ENCODE data around the gene CCDC92. TPM values are rescaled to one million over a fixed set of nuclear protein-coding genes. Genes with fewer than 3 reads are reported as not detected.

The CCDC92 gene
- total RNA-seq, 1 donor from 2014 or later, result 48.6 TPM

GRCh38 chr12:123942238-123942653, 30.4 kb downstream of the CCDC92 start:
- Histone ChIP-seq H3K27me3 (no peaks in the 10 kb centered on the region), H3K4me1 (peaks cover 28% of the 10 kb centered on the region), H3K9me3 (no peaks in the 10 kb centered on the region), H3K36me3 (peaks cover 43% of the 10 kb centered on the region), H3K4me3 (no peak overlapping the region), H3K27ac (no peak overlapping the region)
- ATAC-seq (no peak), DNase-seq (no peak)
- intact Hi-C loops (cut with DNase I), result no loop called here
- TF ChIP-seq CTCF (IDR thresholded peaks at IDR 0.05), result no peak

GRCh38 chr12:123941624-123942237, 30.9 kb downstream of the CCDC92 start:
- H3K4me1 ChIP-seq, result peaks cover 24% of the 10 kb centered on the region
- no peak overlapping the region for H3K4me3 ChIP-seq
- no peak for TF ChIP-seq CTCF (IDR thresholded peaks at IDR 0.05)
- no peaks in the 10 kb centered on the region for H3K9me3 ChIP-seq
- no peaks in the 10 kb centered on the region for H3K27me3 ChIP-seq
- intact Hi-C loops (cut with DNase I), result no loop called here
- H3K27ac ChIP-seq, result no peak overlapping the region
- DNase-seq, result no peak
- peaks cover 48% of the 10 kb centered on the region for H3K36me3 ChIP-seq
- peak; percentile 55 for ATAC-seq

- no peak for DNase-seq
- peaks cover 52% of the 10 kb centered on the region for H3K36me3 ChIP-seq
Measured at GRCh38 chr12:123941000-123941399, 31.6 kb downstream of the CCDC92 start.

GRCh38 chr12:123940627-123940966, 32.0 kb downstream of the CCDC92 start:
- Histone ChIP-seq H3K4me1 (peaks cover 16% of the 10 kb centered on the region), H3K27me3 (no peaks in the 10 kb centered on the region), H3K9me3 (no peaks in the 10 kb centered on the region), H3K36me3 (peaks cover 52% of the 10 kb centered on the region), H3K27ac (no peak overlapping the region), H3K4me3 (no peak overlapping the region)
- no peak for DNase-seq
- no peak for ATAC-seq
- TF ChIP-seq CTCF (IDR thresholded peaks at IDR 0.05), result no peak
- intact Hi-C loops (cut with DNase I), result no loop called here

More at GRCh38 chr12:123941000-123941399, 31.6 kb downstream of the CCDC92 start:
- no peaks in the 10 kb centered on the region for H3K9me3 ChIP-seq
- intact Hi-C loops (cut with DNase I), result no loop called here
- peaks cover 17% of the 10 kb centered on the region for H3K4me1 ChIP-seq
- no peak overlapping the region for H3K4me3 ChIP-seq
- no peak for TF ChIP-seq CTCF (IDR thresholded peaks at IDR 0.05)
- ATAC-seq, result no peak
- H3K27ac ChIP-seq, result no peak overlapping the region
- no peaks in the 10 kb centered on the region for H3K27me3 ChIP-seq

GRCh38 chr12:123939716-123940626, 32.7 kb downstream of the CCDC92 start:
- intact Hi-C loops (cut with DNase I), result no loop called here
- H3K36me3 ChIP-seq, result peaks cover 47% of the 10 kb centered on the region
- TF ChIP-seq CTCF (IDR thresholded peaks at IDR 0.05), result no peak
- H3K27ac ChIP-seq, result no peak overlapping the region
- peaks cover 16% of the 10 kb centered on the region for H3K4me1 ChIP-seq
- no peak for ATAC-seq
- DNase-seq, result no peak
- no peak overlapping the region for H3K4me3 ChIP-seq
- no peaks in the 10 kb centered on the region for H3K27me3 ChIP-seq
- H3K9me3 ChIP-seq, result no peaks in the 10 kb centered on the region

Measured in upper lobe of right lung (tissue), 1 donor.